ENCODE measurements around the gene ZNF835.

The ZNF835 gene

GRCh38 chr19:56663931-56664500 lies 7.5 kb downstream of the ZNF835 start:
- Histone ChIP-seq H2AFZ (ENCODE audit: low read depth) (no peak overlapping the region), H3K79me2 (ENCODE audit: insufficient read depth, low read depth) (no peaks in the 10 kb centered on the region), H3K27me3 (ENCODE audit: insufficient read depth, low read depth) (no peaks in the 10 kb centered on the region), H3K4me2 (no peak overlapping the region), H4K20me1 (ENCODE audit: insufficient read depth) (no peaks in the 10 kb centered on the region), H3K4me3 (IDR thresholded peaks at IDR 0.05; ENCODE audit: insufficient read depth, low read depth, low read length) (no peak overlapping the region), H3K27ac (no peak overlapping the region), H3K36me3 (ENCODE audit: insufficient read depth) (no peaks in the 10 kb centered on the region), H3K4me1 (ENCODE audit: low read depth, poor library complexity, severe bottlenecking) (no peaks in the 10 kb centered on the region), H3K9ac (no peak overlapping the region)
- TF ChIP-seq CTCF (conservative IDR thresholded peaks at IDR 0.05; ENCODE audit: low read depth, low read length), result no peak

- Histone ChIP-seq H2AFZ (ENCODE audit: low read depth) (no peak overlapping the region), H3K9ac (no peak overlapping the region), H3K27me3 (ENCODE audit: insufficient read depth, low read depth) (no peaks in the 10 kb centered on the region), H3K36me3 (ENCODE audit: insufficient read depth) (no peaks in the 10 kb centered on the region), H4K20me1 (ENCODE audit: insufficient read depth) (no peaks in the 10 kb centered on the region), H3K79me2 (ENCODE audit: insufficient read depth, low read depth) (no peaks in the 10 kb centered on the region), H3K4me1 (ENCODE audit: low read depth, poor library complexity, severe bottlenecking) (no peaks in the 10 kb centered on the region), H3K27ac (no peak overlapping the region), H3K4me2 (no peak overlapping the region), H3K4me3 (IDR thresholded peaks at IDR 0.05; ENCODE audit: insufficient read depth, low read depth, low read length) (no peak overlapping the region)
- TF ChIP-seq CTCF (conservative IDR thresholded peaks at IDR 0.05; ENCODE audit: low read depth, low read length), result no peak
Measured at GRCh38 chr19:56661248-56661647, 10.3 kb downstream of the ZNF835 start.

DNA sequence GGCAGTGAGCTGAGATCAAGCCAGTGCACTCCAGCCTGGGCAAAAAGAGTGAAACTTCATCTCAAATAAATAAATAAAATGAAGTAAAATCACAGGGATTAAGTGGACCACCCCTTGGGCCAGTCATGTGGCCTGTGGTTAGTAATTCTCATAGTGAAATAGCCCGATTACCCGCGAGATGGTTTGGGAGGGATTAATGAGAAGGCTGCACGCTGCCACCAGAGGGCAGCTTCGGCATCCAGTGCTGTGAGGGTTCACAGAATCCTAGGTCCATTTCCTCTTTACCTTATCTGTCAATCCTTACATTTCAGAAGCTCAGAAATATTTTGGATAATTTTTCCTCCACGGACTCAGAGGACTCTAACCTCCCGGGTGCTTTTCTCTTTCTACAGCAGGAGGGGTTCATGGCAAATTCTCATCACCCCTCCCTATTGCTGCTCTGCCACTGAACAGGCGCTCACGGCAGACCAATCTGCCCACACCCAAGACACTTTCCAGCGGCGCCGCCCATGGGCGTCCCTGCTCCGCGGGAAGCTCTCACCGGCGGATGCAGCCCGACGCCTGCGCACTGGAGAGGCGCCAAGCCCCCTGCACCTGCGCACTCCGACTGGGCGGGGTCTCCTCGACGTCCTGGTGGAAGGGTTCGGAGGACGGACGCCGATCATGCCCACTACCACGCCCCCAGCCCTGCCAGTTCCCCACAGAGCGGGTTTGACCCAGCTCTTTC lies 11.0 kb downstream of the ZNF835 start:
- H2AFZ ChIP-seq (ENCODE audit: low read depth), result no peak overlapping the region
- H3K4me1 ChIP-seq (ENCODE audit: low read depth, poor library complexity, severe bottlenecking), result no peaks in the 10 kb centered on the region
- H4K20me1 ChIP-seq (ENCODE audit: insufficient read depth), result no peaks in the 10 kb centered on the region
- no peaks in the 10 kb centered on the region for H3K36me3 ChIP-seq (ENCODE audit: insufficient read depth)
- H3K27ac ChIP-seq, result no peak overlapping the region
- no peak overlapping the region for H3K4me3 ChIP-seq (IDR thresholded peaks at IDR 0.05; ENCODE audit: insufficient read depth, low read depth, low read length)
- H3K4me2 ChIP-seq, result no peak overlapping the region
- H3K79me2 ChIP-seq (ENCODE audit: insufficient read depth, low read depth), result no peaks in the 10 kb centered on the region
- H3K27me3 ChIP-seq (ENCODE audit: insufficient read depth, low read depth), result no peaks in the 10 kb centered on the region
- TF ChIP-seq CTCF (conservative IDR thresholded peaks at IDR 0.05; ENCODE audit: low read depth, low read length), result no peak
- no peak overlapping the region for H3K9ac ChIP-seq

GRCh38 chr19:56654151-56654550 lies 17.4 kb downstream of the ZNF835 start:
- no peak overlapping the region for H3K9ac ChIP-seq
- no peaks in the 10 kb centered on the region for H3K79me2 ChIP-seq (ENCODE audit: insufficient read depth, low read depth)
- no peak overlapping the region for H3K4me2 ChIP-seq
- H3K27me3 ChIP-seq (ENCODE audit: insufficient read depth, low read depth), result no peaks in the 10 kb centered on the region
- H3K27ac ChIP-seq, result no peak overlapping the region
- H3K4me3 ChIP-seq (IDR thresholded peaks at IDR 0.05; ENCODE audit: insufficient read depth, low read depth, low read length), result no peak overlapping the region
- TF ChIP-seq CTCF (conservative IDR thresholded peaks at IDR 0.05; ENCODE audit: low read depth, low read length), result no peak
- H3K36me3 ChIP-seq (ENCODE audit: insufficient read depth), result no peaks in the 10 kb centered on the region
- no peaks in the 10 kb centered on the region for H4K20me1 ChIP-seq (ENCODE audit: insufficient read depth)
- H2AFZ ChIP-seq (ENCODE audit: low read depth), result no peak overlapping the region
- H3K4me1 ChIP-seq (ENCODE audit: low read depth, poor library complexity, severe bottlenecking), result no peaks in the 10 kb centered on the region

Measured in KMS-11 (cell line).